Parathyroid adenoma (tissue), 2 donors: ENCODE data around the gene UNC13C.

Experiments used
- H2AFZ ChIP-seq: fragments of 300-600 bp; sonication (generic); one replicate; pipeline ENCODE4 v1.7.0; 2017; ENCODE audit warnings: antibody characterized with exemption, mild to moderate bottlenecking
- H3K27ac ChIP-seq: fragments of 300-600 bp; sonication (generic); one replicate; pipeline ENCODE4 v1.7.0; 2017
- H3K27me3 ChIP-seq: fragments of 300-600 bp; sonication (generic); one replicate; pipeline ENCODE4 v1.7.0; 2017; ENCODE audit warnings: low read length; ENCODE audit not compliant: control insufficient read depth, insufficient read depth
- H3K36me3 ChIP-seq: fragments of 300-600 bp; sonication (generic); one replicate; pipeline ENCODE4 v1.7.0; 2017; ENCODE audit warnings: low read length; ENCODE audit not compliant: control insufficient read depth, insufficient read depth
- H3K4me1 ChIP-seq: fragments of 300-600 bp; sonication (generic); one replicate; pipeline ENCODE4 v1.7.0; 2017; ENCODE audit warnings: control low read depth
- H3K4me2 ChIP-seq: fragments of 300-600 bp; sonication (generic); one replicate; pipeline ENCODE4 v1.7.0; 2017; ENCODE audit warnings: low read length
- H3K4me3 ChIP-seq: fragments of 300-600 bp; sonication (generic); one replicate; pipeline ENCODE4 v1.7.0; 2017; ENCODE audit warnings: low read depth, low read length
- H3K79me2 ChIP-seq: fragments of 300-600 bp; sonication (generic); one replicate; pipeline ENCODE4 v1.7.0; 2017; ENCODE audit warnings: control low read depth
- H3K9ac ChIP-seq: fragments of 300-600 bp; sonication (generic); one replicate; pipeline ENCODE4 v1.7.0; 2017; ENCODE audit warnings: mild to moderate bottlenecking
- H3K9me3 ChIP-seq: fragments of 300-600 bp; sonication (generic); one replicate; pipeline ENCODE4 v1.7.0; 2017; ENCODE audit warnings: low read length; ENCODE audit not compliant: control insufficient read depth
- TF ChIP-seq, protein P1 (sequence below): fragments of 300-600 bp; sonication (generic); IDR thresholded peaks from one replicate; pipeline ENCODE4 v1.7.0; 2017; ENCODE audit warnings: antibody characterized with exemption, mild to moderate bottlenecking
- donor health status: primary hyperparathyroidism.

UNC13C gene

DNA sequence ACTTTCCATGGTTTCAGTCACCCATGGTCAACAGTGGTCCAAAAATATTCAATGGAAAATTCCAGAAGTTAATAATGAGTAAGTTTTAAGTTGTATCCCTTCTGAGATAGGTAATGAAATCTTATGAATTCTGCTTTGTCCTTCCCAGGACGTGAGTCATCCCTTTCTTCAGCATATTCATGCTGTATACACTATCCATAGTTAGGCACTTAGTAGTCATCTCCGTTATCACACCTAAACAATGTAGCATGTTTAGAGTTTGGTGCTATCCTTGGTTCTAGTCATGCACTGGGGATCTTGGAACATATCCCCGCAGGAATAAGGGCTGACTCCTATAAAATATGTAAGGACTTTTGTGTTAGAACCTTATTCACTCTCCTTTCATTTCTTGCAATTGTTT lies 153.2 kb downstream of the UNC13C start:
- Histone ChIP-seq H3K4me1 (no peaks in the 10 kb centered on the region), H3K9ac (no peak overlapping the region), H3K9me3 (no peaks in the 10 kb centered on the region), H3K27ac (no peak overlapping the region), H3K4me3 (no peak overlapping the region), H3K4me2 (no peak overlapping the region), H3K27me3 (no peaks in the 10 kb centered on the region), H2AFZ (no peak overlapping the region), H3K79me2 (no peaks in the 10 kb centered on the region), H3K36me3 (no peaks in the 10 kb centered on the region)
- TF ChIP-seq, protein P1, sequence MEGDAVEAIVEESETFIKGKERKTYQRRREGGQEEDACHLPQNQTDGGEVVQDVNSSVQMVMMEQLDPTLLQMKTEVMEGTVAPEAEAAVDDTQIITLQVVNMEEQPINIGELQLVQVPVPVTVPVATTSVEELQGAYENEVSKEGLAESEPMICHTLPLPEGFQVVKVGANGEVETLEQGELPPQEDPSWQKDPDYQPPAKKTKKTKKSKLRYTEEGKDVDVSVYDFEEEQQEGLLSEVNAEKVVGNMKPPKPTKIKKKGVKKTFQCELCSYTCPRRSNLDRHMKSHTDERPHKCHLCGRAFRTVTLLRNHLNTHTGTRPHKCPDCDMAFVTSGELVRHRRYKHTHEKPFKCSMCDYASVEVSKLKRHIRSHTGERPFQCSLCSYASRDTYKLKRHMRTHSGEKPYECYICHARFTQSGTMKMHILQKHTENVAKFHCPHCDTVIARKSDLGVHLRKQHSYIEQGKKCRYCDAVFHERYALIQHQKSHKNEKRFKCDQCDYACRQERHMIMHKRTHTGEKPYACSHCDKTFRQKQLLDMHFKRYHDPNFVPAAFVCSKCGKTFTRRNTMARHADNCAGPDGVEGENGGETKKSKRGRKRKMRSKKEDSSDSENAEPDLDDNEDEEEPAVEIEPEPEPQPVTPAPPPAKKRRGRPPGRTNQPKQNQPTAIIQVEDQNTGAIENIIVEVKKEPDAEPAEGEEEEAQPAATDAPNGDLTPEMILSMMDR = no peak

GRCh38 chr15:54149115-54149531 lies 170.9 kb downstream of the UNC13C start:
- no peaks in the 10 kb centered on the region for H3K36me3 ChIP-seq
- H3K4me3 ChIP-seq = no peak overlapping the region
- no peak overlapping the region for H3K27ac ChIP-seq
- H3K27me3 ChIP-seq = no peaks in the 10 kb centered on the region
- H3K4me1 ChIP-seq = no peaks in the 10 kb centered on the region
- H3K79me2 ChIP-seq = no peaks in the 10 kb centered on the region
- TF ChIP-seq, protein P1 = no peak
- H2AFZ ChIP-seq = no peak overlapping the region
- H3K9ac ChIP-seq = no peak overlapping the region
- H3K9me3 ChIP-seq = peaks cover 2% of the 10 kb centered on the region
- H3K4me2 ChIP-seq = no peak overlapping the region

DNA sequence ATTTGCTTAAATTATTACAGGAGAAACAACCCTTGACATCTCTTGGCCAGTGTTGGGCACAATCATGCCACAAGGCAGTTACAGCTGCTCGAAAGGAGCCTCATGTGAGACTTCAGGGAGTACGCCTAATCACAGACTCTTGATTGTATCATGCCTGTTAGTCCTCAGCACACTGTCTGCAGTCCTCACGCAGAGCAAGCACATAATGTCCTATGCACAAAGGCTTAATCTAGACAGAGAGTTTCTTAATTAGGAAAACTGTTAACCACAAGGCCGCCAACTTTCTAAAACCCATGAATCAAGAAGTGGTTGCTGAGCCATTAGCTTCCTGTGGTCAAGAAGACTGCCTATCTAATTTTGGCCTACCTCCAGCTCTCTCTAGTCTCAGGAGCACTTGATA lies 172.0 kb downstream of the UNC13C start:
- H3K4me1 ChIP-seq = no peaks in the 10 kb centered on the region
- TF ChIP-seq, protein P1 = no peak
- no peaks in the 10 kb centered on the region for H3K36me3 ChIP-seq
- H3K27me3 ChIP-seq = no peaks in the 10 kb centered on the region
- H3K9ac ChIP-seq = no peak overlapping the region
- no peak overlapping the region for H3K4me2 ChIP-seq
- no peak overlapping the region for H2AFZ ChIP-seq
- H3K9me3 ChIP-seq = peaks cover 2% of the 10 kb centered on the region
- H3K4me3 ChIP-seq = no peak overlapping the region
- H3K27ac ChIP-seq = no peak overlapping the region
- H3K79me2 ChIP-seq = no peaks in the 10 kb centered on the region

- no peaks in the 10 kb centered on the region for H3K36me3 ChIP-seq
- H3K4me1 ChIP-seq = no peaks in the 10 kb centered on the region
- TF ChIP-seq, protein P1 = no peak
- H3K9me3 ChIP-seq = no peaks in the 10 kb centered on the region
- H3K27ac ChIP-seq = no peak overlapping the region
- no peak overlapping the region for H3K9ac ChIP-seq
- H3K4me2 ChIP-seq = no peak overlapping the region
- no peaks in the 10 kb centered on the region for H3K27me3 ChIP-seq
- H3K79me2 ChIP-seq = no peaks in the 10 kb centered on the region
- no peak overlapping the region for H2AFZ ChIP-seq
- H3K4me3 ChIP-seq = no peak overlapping the region
These were observed 180.8 kb downstream of the UNC13C start for GRCh38 chr15:54159012-54159411.

DNA sequence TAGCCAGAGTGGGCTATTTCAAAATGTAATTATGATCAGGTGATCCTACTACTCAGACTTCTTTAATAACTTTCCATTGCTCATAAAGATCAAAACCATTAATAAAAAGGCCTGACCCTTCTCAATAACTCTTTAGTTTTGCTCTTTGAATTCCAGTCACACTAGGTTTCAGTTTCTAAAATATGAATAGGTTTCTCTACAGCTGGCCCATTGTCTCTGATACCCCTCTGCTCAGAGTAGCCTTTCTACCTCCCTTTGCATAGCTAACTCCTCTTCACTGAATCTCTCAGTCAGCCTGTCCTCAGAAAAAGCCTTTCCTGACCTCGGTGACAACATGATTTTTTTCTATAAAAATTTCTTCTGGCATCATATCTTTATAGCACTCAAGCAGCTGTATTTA lies 209.1 kb downstream of the UNC13C start:
- TF ChIP-seq, protein P1 = no peak
- Histone ChIP-seq H3K27ac (no peak overlapping the region), H3K4me3 (no peak overlapping the region), H3K79me2 (no peaks in the 10 kb centered on the region), H3K4me2 (no peak overlapping the region), H3K27me3 (no peaks in the 10 kb centered on the region), H2AFZ (no peak overlapping the region), H3K36me3 (no peaks in the 10 kb centered on the region), H3K9ac (no peak overlapping the region), H3K4me1 (no peaks in the 10 kb centered on the region), H3K9me3 (no peaks in the 10 kb centered on the region)
